Testis (tissue), 2 donors: ENCODE results near the gene WDR75.

Source experiments
- POLR2A ChIP-seq: fragments of 450-650 bp; IDR thresholded peaks from one replicate; pipeline ENCODE4 v1.6.1; 2017; ENCODE audit warnings: antibody characterized with exemption, mild to moderate bottlenecking, moderate library complexity
- TF ChIP-seq, protein P1 (sequence below), 3 experiments: fragments of 450-650 bp in 2 of 3; fragments of 200-600 bp in 1 of 3; sonication (generic) in 1 of 3; IDR thresholded peaks; one replicate each; pipeline ENCODE4 v1.5.1; 2016 to 2019; ENCODE audit warnings: antibody characterized with exemption in 3 of 3, mild to moderate bottlenecking in 2 of 3, moderate library complexity in 1 of 3

DNA sequence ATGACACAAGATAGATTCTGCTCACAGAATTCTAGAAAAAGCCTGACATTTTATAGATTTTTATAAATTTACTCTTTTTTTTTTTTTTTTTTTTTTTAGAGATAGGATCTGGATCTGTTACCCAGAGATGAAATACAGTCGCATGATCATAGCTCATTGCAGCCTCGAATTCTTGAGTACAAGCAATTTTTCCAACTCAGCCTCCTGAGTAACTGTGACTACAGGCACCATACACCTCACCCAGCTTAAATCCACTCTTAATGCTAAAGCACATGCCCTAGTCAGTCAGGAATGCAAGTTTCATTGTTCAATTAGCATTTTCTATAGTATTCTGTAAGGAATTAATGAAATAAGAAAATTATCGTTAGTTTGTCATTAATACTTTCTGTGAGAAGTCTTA is 32.1 kb upstream of the WDR75 start:
- no peak for TF ChIP-seq POLR2A
- TF ChIP-seq, protein P1, sequence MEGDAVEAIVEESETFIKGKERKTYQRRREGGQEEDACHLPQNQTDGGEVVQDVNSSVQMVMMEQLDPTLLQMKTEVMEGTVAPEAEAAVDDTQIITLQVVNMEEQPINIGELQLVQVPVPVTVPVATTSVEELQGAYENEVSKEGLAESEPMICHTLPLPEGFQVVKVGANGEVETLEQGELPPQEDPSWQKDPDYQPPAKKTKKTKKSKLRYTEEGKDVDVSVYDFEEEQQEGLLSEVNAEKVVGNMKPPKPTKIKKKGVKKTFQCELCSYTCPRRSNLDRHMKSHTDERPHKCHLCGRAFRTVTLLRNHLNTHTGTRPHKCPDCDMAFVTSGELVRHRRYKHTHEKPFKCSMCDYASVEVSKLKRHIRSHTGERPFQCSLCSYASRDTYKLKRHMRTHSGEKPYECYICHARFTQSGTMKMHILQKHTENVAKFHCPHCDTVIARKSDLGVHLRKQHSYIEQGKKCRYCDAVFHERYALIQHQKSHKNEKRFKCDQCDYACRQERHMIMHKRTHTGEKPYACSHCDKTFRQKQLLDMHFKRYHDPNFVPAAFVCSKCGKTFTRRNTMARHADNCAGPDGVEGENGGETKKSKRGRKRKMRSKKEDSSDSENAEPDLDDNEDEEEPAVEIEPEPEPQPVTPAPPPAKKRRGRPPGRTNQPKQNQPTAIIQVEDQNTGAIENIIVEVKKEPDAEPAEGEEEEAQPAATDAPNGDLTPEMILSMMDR (IDR thresholded peaks at IDR 0.05): no peak
